ENCODE data around the gene SMIM20.

The SMIM20 gene

DNA sequence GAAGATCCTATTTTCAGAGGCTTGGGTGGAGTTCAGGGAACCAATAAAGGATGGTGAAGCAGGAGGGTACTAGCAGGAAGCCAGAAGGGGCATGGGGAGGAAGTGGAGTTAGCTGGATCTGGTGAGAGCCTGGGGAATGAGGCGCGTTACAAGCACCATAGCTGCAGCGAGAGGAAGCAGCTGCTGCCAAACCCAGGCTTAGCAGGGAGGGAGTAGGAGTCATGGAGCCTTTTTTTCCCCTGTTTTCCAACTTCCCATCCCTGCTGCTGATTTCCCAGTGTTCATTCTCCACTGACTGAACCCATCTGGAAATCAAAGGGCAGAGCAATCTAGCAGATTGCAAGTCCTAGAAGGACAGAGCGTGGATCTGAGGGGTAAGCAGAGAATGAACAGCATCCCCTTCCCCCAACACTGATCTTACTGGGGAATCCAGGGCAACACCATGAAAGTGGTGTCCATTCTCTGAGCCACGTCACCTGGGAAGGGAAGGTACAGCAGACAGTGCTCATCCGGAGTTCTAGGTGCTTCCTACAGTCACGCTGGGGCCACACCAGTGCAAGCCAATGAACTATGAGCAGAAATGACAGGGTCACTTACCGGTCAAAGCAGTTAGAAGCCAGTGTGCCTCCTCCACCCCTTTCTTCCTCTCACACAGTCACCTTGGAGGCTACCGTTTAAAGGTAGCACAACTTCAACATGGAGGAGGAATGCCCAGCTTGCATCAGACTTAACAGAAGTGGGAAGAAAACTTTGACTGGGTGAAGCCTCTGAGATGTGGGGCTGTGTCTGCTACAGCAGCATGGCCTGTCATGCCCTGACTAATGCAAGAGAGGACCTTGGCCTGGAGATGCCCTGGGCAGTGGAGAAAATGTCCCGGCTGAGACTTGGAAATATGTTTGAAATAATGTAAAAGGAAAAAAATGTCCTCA, 36.7 kb downstream of the SMIM20 start:
- TF ChIP-seq, protein P1, sequence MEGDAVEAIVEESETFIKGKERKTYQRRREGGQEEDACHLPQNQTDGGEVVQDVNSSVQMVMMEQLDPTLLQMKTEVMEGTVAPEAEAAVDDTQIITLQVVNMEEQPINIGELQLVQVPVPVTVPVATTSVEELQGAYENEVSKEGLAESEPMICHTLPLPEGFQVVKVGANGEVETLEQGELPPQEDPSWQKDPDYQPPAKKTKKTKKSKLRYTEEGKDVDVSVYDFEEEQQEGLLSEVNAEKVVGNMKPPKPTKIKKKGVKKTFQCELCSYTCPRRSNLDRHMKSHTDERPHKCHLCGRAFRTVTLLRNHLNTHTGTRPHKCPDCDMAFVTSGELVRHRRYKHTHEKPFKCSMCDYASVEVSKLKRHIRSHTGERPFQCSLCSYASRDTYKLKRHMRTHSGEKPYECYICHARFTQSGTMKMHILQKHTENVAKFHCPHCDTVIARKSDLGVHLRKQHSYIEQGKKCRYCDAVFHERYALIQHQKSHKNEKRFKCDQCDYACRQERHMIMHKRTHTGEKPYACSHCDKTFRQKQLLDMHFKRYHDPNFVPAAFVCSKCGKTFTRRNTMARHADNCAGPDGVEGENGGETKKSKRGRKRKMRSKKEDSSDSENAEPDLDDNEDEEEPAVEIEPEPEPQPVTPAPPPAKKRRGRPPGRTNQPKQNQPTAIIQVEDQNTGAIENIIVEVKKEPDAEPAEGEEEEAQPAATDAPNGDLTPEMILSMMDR (IDR thresholded peaks at IDR 0.05; ENCODE audit: low read depth, low read length), result no peak
- H3K4me3 ChIP-seq (ENCODE audit: low read depth, low read length), result no peak overlapping the region

DNA sequence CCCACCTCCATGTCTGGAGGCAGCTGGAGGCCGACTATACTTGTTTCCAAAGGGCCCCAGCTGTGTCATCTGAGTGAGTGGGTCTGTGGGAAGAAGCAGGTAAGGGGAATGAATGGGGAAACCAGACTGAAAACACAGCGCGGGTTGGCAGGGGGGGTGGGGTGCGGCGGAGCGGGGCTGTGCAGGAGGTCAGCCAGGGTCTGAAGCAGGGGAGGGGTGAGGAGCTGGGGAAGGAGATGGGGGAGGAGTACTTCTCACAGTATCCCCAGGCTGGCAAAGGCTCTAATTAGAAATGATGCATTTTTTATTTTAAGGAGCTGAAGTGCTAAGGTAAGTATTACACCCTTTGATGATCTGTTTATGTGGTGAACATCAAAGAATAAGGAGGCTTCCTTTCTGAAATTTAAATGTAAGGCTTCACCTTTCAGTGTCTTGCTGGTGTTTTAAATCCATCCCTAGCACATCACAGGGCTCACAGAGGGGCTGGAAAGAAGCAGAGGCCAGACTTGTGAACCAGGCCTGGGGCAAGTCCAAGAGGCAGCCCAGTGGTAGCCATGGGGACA, 37.5 kb downstream of the SMIM20 start:
- H3K4me3 ChIP-seq (ENCODE audit: low read depth, low read length), result no peak overlapping the region
- TF ChIP-seq, protein P1 (IDR thresholded peaks at IDR 0.05; ENCODE audit: low read depth, low read length), result no peak

DNA sequence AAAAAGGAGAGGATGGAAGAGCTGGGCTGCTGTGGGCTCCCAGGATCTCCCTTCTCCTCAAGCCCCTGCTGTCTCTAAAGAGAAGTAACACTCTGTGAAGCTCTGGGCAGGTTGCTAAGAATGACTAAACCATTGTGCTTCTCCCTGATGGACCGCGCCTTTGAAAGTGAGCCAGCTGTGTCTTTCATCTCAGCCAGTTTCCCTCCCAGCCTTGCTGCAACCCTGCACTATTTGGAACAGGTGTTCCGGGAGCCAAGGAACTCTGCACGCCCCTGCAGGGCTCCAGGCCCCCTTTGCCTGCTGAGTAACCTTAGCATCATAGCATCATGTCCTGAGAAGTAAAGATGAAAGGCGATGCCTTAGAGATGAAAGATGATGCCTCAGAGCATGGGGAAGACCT, 39.7 kb downstream of the SMIM20 start:
- H3K4me3 ChIP-seq (ENCODE audit: low read depth, low read length), result no peak overlapping the region
- TF ChIP-seq, protein P1 (IDR thresholded peaks at IDR 0.05; ENCODE audit: low read depth, low read length), result 0 out of 2 replicates have a peak, but pooled peaks have one; percentile 5

DNA sequence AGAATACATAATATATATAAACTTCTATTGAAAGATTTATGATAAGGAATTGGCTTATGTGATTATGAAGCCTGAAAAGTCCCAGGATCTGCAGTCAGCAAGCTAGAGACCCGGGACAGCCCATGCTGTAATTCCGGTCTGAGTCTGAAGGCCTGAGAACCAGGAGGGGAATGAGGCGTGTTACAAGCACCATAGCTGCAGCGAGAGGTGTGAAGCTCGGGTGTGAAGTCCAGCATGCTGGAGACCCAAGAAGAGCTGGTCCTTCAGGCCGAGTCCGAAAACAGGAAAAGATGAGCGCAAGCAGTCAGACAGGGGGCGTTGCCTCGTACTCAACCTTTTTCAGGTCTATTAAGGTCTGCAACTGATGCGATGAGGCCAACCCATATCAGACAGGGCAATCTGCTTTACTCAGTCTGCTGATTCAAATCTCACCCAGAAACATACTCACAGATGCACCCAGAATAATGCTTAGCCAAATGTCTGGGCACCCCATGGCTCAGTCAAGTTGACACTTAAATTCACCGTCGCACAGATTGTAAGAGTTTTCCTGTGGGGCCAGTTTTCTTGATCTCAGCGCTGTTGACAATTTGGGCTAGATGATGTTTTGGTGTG, 40.4 kb downstream of the SMIM20 start:
- H3K4me3 ChIP-seq (ENCODE audit: low read depth, low read length), result no peak overlapping the region
- TF ChIP-seq, protein P1 (IDR thresholded peaks at IDR 0.05; ENCODE audit: low read depth, low read length), result no peak

DNA sequence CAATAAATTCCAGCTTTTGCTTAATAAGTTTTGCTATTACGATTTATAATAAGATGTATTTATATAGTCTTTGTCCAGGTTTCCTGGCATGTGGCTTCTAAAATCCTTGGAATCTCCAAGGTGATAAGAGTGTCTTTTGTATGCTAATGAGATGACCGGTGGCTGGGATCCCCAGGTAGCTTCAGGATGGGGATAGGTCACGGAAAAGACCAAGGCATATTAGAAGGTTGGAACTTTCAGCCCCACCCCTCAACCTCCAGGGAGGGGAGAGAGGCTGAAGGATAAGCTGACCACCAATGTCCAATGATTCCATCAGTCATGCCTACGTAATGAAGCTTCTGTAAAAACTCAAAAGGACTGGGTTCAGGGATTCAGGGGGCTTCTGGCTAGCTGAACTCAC, 41.7 kb downstream of the SMIM20 start:
- no peak overlapping the region for H3K4me3 ChIP-seq (ENCODE audit: low read depth, low read length)
- TF ChIP-seq, protein P1 (IDR thresholded peaks at IDR 0.05; ENCODE audit: low read depth, low read length), result no peak

DNA sequence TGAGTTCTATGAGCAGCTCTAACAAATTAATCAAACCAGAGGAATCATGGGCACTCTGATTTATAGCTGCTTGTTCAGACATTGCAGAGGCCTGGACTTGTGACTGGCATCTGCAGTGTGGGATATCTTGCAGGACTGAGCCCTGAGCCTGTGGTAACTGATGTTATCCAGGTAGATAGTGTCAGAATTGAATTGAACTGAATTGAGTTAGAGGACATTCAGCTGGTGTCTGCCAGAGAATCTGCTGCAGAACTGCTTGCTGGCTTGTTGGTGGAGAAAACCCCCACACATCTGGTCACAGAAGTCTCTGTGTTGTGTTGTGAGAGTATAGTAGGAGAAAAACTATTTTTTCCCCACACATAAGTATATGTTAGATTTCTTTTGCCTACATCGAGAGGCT, 42.2 kb downstream of the SMIM20 start:
- no peak overlapping the region for H3K4me3 ChIP-seq (ENCODE audit: low read depth, low read length)
- TF ChIP-seq, protein P1 (IDR thresholded peaks at IDR 0.05; ENCODE audit: low read depth, low read length), result no peak

DNA sequence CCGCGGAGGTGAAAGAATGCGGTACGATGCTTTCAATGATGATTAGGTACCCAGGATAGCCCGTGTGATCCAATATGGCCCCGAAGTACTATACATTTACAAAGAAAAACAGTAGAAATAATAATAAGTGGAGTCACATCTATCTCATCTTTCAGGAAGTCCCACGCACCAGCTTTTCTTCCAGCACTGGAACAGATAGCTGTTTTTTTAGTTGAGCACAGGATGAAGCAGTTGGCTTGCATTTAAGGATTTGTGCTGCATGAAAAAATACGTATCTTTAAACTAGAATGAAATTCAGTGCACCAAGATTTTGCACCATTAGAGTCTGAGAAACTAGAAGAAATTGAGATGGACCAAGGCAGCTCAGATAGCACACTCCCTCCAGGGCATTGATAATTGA, 44.1 kb downstream of the SMIM20 start:
- H3K4me3 ChIP-seq (ENCODE audit: low read depth, low read length), result no peak overlapping the region
- TF ChIP-seq, protein P1 (IDR thresholded peaks at IDR 0.05; ENCODE audit: low read depth, low read length), result no peak
